GDM1 (cell line): Measurements from ENCODE around the gene CFHR2.
"Not testable (repeated sequence)": the region's sequence is repeated elsewhere in the genome, so short reads cannot be mapped to it uniquely, and the experiment has no call there.

Source experiments
- DNase-seq: peaks from one replicate; lab custom pipeline; 2025; lab: John Stamatoyannopoulos, UW

Gene CFHR2

DNA sequence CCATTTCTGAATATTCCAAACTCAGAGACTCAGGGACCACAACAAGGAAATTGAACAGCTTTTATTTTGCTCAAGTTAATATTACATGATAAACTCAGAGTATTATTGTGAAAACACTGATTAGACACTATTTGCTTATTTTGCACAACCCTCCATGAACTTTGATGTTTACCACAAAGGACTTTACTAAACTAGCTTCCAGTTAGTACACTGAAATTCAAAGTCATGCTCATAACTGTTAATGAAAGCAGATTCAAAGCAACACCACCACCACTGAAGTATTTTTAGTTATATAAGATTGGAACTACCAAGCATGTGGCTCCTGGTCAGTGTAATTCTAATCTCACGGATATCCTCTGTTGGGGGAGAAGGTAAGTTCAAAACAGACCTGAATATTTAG lies at the start of gene CFHR2:
TSS of gene CFHR2 (plus strand) at position 171 of the 400 bp plus-strand sequence. CDS start at position 314, 143 bp downstream.
- not testable (repeated sequence) for DNase-seq

DNA sequence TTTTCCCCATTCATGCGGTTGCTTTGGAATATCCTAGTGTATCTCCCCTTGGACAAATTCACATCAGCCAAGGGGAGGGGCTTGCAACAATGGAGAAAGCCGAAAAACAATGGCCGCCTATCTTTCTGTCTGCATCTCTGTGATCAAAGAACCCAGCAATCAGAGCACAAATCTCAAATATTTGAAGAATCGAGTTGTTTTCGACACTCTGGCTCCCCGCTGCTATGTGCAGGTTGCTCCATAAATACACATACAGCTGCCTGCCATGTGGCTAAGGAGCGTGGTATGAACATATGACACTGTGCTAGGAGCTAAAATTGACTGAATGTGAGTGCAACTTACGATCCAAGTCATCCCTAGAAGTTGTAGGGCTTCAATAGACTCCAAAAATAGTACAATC lies 47.2 kb upstream of the CFHR2 start:
- DNase-seq: no peak

DNA sequence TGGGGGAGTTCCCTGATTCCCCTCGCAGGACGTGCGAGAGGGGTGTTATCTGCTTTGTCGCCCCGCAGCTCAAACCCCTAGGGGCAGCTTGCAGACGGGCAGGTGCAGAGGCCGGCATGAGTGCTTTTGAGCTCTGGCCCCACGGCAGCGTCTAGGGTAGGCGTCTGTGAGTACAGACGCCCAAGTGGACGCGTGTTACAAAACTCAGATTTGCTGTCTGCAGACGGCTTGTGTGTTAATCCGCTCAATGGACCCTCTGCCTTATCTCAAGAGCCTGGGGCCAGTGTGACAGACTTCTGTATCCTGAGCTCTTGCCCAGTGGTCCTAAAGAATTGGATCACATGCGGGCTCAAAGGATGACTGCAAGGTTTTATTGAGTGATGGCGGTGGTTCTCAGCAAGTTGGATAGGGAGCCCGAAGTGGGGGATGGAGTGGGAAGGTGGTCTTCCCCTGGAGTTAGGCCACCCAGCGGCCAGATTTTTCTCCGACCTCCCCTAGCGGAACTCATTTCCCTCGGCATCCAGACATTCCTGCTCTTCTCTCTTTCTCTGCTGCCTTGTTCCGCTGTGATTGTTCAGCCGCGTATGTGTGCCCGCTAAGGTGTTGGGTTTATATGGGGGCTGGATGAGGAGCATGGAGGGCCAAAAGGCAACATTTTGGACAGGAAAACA lies 46.2 kb upstream of the CFHR2 start:
- no peak for DNase-seq

DNA sequence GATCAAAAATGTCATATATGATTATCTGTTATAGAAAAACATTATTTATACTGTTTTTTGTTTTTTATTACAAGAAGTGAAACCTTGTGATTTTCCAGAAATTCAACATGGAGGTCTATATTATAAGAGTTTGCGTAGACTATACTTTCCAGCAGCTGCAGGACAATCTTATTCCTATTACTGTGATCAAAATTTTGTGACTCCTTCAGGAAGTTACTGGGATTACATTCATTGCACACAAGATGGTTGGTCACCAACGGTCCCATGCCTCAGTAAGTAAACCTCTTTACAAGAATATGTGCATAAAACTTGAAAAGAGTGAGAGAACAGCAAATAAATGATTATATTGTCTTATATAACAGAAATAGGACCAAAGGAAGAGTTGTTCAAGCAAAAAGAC lies 41.2 kb upstream of the CFHR2 start:
- DNase-seq: no peak

DNA sequence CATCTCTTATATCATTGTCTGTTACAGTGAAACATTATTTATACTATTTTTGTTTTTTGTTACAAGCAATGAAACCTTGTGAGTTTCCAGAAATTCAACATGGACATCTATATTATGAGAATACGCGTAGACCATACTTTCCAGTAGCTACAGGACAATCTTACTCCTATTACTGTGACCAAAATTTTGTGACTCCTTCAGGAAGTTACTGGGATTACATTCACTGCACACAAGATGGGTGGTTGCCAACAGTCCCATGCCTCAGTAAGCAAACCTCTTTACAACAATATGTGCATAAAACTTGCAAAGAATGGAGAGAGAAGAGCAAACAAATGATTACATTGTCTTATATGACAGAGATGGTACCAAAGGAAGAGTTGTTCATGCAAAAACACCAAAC lies 33.3 kb upstream of the CFHR2 start:
- DNase-seq: no peak

DNA sequence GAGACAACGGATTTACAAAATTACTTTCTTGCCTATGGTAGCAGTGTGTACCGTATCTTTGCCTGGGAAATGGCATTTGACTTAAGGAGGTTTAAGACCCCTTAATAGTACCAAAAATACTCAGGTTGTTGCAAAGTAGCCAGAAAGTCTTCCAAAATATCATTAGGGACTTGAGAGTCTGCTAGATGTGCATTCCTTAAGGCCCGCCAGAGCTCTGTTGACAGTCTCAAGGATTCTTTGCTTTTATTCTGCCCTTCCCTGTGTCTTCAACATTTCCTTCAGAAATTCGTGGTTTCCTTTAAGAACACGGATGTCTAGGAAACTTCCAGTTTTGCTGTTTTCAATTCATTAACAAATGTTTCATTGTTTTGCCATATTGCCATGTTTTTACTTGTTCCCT lies 31.3 kb upstream of the CFHR2 start:
- not testable (repeated sequence) for DNase-seq

DNA sequence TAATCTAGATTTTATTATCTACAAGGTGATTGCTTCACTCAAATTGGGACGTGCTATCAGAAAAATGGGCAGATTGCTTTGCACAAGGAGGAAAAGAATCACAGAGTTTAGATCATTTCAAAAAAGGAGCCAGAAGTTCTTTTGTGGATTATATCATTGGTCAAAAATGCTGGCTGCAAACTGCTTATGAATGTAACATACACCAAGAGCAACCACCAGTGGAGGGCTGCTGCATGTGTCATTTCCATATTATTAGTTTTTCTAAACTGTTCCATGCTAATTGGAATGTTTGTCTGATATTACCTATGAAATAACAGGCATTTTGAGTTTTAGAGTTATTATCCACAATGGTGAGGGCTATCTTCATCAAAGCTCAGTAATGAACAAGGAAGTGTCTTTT lies 16.7 kb upstream of the CFHR2 start:
- DNase-seq: not testable (repeated sequence)

DNA sequence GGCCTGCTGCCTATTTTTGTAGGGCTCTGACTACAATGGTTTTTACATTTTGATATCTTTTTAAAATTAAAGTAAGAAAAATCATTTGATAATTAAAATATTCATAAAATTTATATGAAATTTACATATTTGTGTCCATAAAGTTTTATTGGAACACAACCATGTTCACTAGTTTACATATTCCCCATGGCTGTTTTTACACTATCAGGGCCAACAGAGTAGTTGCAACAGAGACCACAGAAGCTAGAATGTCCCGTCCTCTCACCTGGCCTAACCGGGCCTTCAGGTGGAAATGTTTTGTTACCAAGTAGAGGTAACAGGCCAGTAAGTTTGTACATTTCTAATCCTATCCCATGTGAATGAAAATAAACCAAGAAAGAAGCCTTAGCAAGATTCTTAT lies 10.7 kb upstream of the CFHR2 start:
- not testable (repeated sequence) for DNase-seq

DNA sequence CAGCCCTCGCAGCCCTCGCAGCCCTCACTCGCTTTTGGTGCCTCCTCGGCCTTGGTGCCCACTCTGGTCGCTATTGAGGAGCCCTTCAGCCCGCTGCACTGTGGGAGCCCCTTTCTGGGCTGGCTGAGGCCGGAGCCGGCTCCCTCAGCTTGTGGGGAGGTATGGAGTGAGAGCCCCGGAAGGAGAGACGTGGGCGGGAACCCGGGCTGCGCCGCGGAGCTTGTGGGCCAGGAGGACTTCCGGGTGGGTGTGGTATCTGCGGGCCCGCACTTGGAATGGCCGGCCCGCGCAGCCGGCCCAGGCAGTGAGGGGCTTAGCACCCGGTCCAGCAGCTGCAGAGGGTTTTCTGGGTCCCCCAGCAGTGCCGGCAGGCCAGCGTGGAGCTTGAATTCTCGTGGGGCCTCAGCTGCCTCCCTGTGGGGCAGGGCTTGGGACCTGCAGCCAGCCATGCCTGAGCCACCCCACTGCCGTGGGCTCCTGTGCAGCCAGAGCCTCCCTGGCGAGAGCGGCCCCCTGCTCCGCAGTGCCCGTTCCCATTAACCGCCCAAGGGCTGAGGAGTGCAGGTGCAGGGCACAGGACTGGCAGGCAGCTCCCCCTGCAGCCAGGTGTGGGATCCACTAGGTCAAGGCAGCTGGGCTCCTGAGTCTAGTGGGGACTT lies 9.9 kb upstream of the CFHR2 start:
- DNase-seq: no peak

DNA sequence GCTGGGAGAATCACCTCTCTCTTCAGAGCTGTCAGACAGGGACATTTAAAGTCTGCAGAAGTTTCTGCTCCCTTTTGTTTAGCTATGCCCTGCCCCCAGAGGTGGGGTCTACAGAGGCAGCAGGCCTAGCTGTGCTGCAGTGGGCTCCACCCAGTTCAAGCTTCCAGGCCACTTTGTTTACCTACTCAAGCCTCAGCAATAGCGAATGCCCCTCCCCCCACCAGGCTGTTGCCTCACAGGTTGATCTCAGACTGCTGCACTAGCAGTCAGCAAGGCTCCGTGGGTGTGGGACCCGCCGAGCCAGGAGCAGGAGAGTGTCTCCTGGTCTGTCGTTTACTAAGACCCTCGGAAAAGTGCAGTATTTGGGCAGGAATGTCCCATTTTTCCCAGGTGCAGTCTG lies 2.1 kb upstream of the CFHR2 start:
- DNase-seq: not testable (repeated sequence)

DNA sequence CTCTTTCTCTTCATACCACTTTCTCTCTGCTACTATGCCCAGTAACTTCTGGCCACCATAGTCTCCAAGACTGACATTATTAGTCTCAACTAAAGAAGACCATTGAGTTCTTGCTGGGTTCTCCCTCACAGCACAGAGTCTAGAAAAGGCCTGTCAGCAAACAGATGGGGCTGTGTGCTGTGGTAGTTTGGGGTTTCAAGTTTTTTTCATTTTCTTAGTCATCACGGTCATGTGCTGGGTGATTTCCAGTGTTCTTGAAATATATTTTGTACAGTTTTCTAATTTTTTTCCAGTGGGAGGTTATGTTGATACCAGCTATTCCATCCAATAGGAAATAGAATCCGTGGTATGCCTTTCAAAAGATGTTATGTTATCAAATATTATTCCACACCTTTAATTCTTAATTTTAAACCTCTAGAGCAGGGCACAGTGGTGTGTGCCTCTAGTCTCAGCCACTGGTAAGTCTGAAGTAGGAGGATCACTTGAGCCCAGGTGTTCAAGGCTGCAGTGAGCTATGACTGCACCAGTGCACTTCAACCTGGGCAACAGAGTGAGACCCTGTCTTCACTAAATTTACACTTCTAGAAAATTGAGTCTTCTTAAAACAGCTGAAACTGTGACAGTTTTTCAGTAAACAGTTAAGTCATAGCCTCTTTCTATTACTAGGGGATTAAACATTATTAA lies 8.3 kb downstream of the CFHR2 start:
- DNase-seq: no peak

DNA sequence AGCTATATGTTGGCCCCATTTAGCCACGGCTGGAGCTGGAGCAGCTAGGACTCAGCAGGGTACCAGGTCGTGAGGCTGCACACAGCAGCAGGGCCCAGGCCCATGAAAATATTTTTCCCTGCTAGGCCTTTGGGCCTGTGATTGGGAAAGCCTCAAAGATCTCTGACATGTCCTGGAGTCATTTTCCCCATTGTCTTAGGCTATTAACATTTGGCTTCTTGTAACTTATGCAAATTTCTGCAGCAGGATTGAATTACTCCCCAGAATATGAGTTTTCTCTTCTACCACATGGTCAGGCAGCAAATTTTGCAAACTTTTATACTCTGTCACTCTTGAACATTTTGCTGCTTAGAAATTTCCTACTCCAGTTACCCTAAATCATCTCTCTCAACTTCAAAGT lies 11.2 kb downstream of the CFHR2 start:
- no peak for DNase-seq

DNA sequence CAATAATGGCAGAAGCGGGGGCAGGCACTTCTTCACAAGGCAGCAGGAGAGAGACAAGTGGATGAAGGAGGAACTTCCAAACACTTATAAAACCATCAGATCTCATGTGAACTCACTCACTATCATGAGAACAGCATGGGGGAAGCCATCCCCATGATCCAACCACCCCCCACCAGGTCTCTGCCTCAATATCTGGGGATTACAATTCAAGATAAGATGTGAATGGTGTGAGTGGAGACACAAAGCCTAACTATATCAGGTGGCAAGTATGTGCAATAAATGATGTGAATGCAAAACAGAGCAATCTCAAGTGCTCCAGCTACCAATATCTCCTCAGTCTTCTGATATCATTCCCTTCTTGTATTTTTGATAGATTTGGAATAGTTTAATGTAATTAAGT lies 12.4 kb downstream of the CFHR2 start:
- DNase-seq: no peak

DNA sequence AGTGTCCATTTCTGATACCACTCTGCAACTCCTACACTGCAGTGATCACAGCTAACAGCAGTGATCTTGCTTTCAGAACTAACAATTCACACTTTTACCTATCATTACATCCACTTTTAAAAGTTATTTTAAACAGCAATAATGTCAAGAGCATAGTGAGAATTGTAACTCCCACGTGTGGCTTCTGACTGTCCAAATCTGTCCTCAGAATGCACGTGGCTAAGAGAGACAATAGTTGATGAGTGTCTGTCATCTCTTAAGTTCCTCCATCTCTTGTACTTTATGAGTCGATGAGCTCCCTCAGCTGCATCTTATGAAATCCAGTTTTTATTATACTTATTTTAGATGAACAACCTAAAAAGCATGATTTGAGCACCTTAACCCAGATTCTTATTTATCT lies 17.3 kb downstream of the CFHR2 start:
- DNase-seq: no peak

DNA sequence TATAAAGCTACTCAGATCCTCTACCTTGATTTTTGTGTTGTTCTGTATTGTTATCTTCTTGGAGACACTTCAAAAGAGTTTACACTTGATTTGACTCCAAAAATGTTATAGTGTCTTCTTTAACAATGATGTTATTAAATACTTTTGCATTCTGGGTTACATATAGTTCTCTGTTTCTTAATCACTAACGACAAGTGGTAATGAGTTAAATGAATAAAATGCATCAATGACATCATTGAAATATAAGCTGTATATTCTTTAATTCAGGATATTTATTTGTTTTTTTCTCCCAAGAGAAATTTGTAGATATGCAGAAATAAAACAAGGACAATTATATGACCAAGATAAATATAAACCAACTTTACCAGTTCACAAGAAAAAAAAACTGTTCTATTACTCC lies 26.6 kb downstream of the CFHR2 start:
- DNase-seq: no peak

DNA sequence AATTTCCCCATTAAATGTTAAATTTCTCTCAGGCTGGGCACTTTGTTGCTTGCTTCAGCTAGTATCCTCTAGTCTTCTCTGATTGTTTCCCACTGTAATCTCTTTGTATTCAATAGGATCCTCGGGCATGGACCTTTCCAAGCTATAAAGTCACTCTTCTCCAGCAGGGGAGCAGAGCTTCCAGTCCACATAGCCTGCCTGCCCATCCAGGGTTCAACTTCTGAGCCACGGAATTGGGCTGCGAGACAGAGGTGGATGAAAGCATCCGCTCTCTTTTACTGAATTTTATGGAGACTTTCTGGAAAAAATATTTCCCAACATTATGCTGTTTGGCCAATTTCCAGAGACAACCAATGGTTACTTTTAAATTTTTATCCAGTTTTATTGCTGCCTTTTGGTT lies 32.7 kb downstream of the CFHR2 start:
- DNase-seq: no peak

DNA sequence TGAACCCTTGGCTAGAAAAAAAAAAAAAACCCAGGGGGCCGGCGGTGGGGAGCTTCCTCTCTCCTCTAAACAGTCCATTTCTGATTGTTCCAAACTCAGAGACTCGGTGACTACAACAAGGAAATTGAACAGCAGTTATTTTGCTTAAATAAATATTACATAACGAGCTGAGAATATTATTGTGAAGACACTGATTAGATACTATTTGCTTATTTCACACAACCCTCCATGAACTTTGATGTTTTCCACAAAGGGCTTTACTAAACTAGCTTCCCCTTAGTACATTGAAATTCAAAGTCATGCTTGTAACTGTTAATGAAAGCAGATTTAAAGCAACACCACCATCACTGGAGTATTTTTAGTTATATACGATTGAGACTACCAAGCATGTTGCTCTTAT lies 33.7 kb downstream of the CFHR2 start, which contains the start of gene CFHR5:
TSS of gene CFHR5 (plus strand) at position 279 of the 400 bp plus-strand sequence. CDS start at position 388, 109 bp downstream.
- DNase-seq: no peak

DNA sequence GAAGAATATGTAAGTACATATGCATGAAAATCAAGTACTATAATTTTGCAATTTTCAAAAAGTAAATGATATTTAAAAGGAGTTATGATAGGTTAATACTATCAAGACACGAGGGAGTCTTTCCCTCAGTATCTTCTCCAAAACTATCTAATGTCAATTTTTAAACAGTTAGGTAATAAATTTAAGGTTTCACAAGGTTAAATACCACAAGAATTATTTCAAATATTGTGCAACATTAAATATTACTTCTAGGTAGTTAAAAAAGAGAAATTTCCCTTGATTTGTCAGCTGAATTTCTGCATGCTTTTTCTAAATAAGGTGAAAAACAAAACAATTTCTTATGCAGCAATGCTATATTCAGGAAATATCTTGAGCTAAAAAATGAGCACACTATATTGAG lies 37.3 kb downstream of the CFHR2 start:
- no peak for DNase-seq

DNA sequence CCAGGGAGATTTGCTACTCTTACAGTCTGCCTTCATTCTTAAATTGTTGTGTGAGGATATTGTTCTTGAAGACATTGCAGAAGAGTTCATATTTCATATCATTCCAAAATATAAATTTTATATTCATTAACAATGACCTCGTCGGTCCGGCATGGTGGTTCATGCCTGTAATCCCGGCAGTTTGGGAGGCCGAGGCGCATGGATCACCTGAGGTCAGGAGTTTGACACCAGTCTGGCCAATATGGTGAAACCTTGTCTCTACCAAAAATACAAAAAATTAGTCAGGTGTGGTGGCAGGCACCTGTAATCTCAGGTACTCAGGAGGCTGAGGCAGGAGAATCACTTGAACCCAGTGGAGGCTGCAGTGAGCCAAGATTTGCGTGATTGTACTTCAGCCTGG lies 38.7 kb downstream of the CFHR2 start:
- DNase-seq: not testable (repeated sequence)

DNA sequence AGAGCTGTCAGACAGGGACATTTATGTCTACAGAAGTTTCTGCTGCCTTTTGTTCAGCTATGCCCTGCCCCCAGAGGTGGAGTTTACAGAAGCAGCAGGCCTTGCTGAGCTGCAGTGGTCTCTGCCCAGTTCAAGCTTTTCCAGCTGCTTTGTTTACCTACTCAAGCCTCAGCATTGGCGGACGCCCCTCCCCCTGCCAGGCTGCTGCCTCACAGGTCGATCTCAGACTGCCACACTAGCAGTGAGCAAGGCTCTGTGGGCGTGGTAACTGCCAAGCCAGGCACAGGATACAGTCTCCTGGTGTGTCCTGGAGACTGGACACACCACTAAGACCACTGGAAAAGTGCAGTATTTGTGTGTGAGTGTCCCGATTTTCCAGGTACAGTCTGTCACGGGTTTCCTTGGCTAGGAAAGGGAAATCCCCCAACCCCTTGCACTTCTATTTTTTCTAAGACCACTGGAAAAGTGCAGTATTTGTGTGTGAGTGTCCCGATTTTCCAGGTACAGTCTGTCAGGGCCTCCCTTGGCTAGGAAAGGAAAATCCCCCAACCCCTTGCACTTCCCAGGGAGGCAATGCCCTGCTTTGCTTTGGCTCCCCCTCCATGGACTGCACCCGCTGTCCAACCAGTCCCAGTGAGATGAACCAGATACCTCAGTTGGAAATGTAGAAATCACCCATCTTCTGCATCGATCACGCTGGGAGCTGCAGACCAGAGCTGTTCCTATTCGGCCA lies 48.5 kb downstream of the CFHR2 start:
- not testable (repeated sequence) for DNase-seq

DNA sequence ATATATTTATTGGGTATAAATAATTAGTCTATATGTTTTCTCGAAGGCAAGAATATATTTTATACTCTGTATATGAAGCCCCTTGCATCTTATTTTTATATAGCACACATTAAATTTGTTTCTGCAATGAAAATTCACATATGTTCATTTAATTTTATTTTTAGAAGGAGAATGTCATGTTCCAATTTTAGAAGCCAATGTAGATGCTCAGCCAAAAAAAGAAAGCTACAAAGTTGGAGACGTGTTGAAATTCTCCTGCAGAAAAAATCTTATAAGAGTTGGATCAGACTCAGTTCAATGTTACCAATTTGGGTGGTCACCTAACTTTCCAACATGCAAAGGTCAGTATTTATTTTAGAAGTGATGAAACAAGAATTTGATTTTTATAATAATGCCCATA lies 50.4 kb downstream of the CFHR2 start:
- no peak for DNase-seq

DNA sequence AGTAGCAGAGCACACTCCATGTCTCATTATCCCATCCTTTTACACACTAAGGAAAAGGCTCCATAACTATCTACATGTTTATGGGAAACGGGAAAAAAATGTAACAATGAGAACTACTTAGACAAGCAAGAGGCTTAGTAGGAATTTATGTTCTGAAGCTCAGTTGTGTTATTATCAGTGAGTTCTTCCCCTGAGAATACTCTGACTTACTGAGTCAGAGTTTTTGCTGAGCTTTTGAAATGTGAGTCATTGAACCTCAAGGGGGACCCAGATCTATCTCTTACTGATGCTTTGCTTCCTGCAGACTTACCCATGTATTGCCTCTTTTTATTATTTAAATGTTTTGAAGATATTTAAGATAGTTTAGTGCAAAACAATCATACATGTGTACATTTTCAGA lies 53.9 kb downstream of the CFHR2 start:
- DNase-seq: no peak

DNA sequence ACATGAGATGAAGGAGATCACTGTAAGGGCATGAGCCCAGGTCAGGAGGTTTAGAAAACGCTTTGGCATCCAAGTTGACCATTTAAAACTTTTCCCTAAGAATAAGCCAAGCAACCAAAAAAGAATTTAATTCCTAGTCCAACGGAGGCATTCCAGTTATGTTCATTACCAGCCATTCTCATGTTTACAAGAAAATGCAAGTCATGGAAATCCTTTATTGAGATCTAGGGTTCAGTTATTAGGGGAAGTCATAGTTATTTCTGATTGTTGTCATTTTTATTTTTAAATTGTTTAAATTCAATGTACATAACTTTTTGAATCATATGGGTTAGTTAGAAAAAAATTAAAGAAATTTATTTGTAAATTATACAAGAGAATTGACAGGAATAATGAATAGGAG lies 58.3 kb downstream of the CFHR2 start:
- no peak for DNase-seq
